Mesodermal cell (in vitro differentiated cells): ENCODE results near the gene HSP90B1. TPM values are rescaled to one million over a fixed set of nuclear protein-coding genes. Genes with fewer than 3 reads are reported as not detected.

ENCODE experiments used
- H3K27ac ChIP-seq: 2 replicates; pipeline ENCODE4 v1.7.0; 2013; ENCODE audit warnings: mild to moderate bottlenecking, low read depth, low read length, moderate library complexity; ENCODE audit not compliant: severe bottlenecking
- H3K36me3 ChIP-seq: 2 replicates; pipeline ENCODE4 v1.7.1; 2013; ENCODE audit warnings: mild to moderate bottlenecking, low read length, moderate library complexity; ENCODE audit not compliant: control insufficient read depth, insufficient read depth
- H3K4me1 ChIP-seq: one replicate; pipeline ENCODE4 v1.7.1; 2013; ENCODE audit warnings: mild to moderate bottlenecking, low read length; ENCODE audit not compliant: insufficient read depth, control insufficient read depth, poor library complexity, severe bottlenecking
- H3K4me3 ChIP-seq: 2 replicates; pipeline ENCODE4 v1.7.0; 2013; ENCODE audit warnings: low read length, control low read depth, mild to moderate bottlenecking; ENCODE audit not compliant: insufficient read depth, poor library complexity, severe bottlenecking; ENCODE audit errors: extremely low read depth
- H3K9me3 ChIP-seq: 2 replicates; pipeline ENCODE4 v1.7.1; 2013; ENCODE audit warnings: mild to moderate bottlenecking, low read length, moderate library complexity; ENCODE audit not compliant: control insufficient read depth
- WGBS, 2 experiments: methylation state at CpG; one replicate each; pipeline ENCODE4 v1.1.5; 2013; ENCODE audit warnings: missing lambda C conversion rate in 2 of 2; ENCODE audit not compliant: insufficient coverage in 2 of 2; 5-methylcytosine and 5-hydroxymethylcytosine counted together
- polyA plus RNA-seq, 2 experiments: library from polyadenylated mRNA; stranded (reverse); fragments of 50-300 nt; gene quantifications; one replicate each; pipeline ENCODE4 v1.2.3, GENCODE V29; 2013

HSP90B1 gene
- 1,475 TPM for polyA plus RNA-seq (2013, experiment 1 of 2)
- 1,549 TPM for polyA plus RNA-seq (2013, experiment 2 of 2)

DNA sequence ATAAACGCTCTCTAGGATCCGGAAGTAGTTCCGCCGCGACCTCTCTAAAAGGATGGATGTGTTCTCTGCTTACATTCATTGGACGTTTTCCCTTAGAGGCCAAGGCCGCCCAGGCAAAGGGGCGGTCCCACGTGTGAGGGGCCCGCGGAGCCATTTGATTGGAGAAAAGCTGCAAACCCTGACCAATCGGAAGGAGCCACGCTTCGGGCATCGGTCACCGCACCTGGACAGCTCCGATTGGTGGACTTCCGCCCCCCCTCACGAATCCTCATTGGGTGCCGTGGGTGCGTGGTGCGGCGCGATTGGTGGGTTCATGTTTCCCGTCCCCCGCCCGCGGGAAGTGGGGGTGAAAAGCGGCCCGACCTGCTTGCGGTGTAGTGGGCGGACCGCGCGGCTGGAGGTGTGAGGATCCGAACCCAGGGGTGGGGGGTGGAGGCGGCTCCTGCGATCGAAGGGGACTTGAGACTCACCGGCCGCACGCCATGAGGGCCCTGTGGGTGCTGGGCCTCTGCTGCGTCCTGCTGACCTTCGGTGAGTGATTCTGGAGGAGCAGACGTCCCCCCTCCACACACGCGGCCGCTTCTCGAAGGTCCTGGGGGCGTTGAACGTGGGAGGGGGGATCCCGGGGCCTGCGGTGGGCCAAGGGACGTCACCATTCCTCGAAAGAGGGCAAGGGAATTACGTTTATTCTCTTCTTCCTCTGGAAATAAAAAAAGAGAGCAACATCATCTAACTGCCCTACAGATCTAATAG is at the start of gene HSP90B1:
HSP90B1 (plus strand) TSS at position 377 of the 753 bp plus-strand sequence; CDS start at position 483, 106 bp downstream.
- H3K4me1 ChIP-seq: peaks cover 10% of the 10 kb centered on the region
- H3K9me3 ChIP-seq: no peaks in the 10 kb centered on the region
- peak within 1 kb of the TSS; percentile 96 for H3K27ac ChIP-seq
- WGBS, 2 experiments: 0% methylated on average over 43 to 46 of the region's 56 CpGs
- H3K36me3 ChIP-seq: peaks cover 39% of the 10 kb centered on the region
- H3K4me3 ChIP-seq: peak within 1 kb of the TSS; percentile 95

DNA sequence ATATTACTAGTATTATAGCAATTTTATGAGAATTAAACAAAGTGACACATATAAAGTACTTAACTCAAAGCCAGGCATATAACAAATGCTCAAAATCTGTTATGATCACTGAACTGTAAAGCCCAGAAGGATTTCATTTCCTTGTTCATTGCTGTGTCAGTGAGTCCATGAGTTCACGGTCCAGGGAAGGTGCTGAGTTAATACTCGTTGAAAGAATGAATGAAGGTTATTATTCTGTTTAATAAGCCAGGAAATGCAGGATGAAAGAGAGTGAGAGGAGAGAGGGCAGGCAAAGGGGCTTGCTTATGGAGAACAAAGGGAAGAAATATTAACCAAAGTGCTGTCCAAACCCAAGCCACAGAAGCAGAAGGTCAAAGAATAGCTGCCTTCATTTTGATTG is 48.9 kb upstream of the HSP90B1 start:
- H3K27ac ChIP-seq: no peak overlapping the region
- 93 to 97% methylated on average over 2 of the region's 2 CpGs for WGBS, 2 experiments
- H3K9me3 ChIP-seq: no peaks in the 10 kb centered on the region
- no peak overlapping the region for H3K4me3 ChIP-seq
- no peaks in the 10 kb centered on the region for H3K36me3 ChIP-seq
- peaks cover 9% of the 10 kb centered on the region for H3K4me1 ChIP-seq

- no peaks in the 10 kb centered on the region for H3K36me3 ChIP-seq
- 50% methylated on average over 1 of the region's 2 CpGs; no CpG with 5 or more reads in 1 of the 2 experiments for WGBS, 2 experiments
- no peak overlapping the region for H3K4me3 ChIP-seq
- H3K27ac ChIP-seq: no peak overlapping the region
- H3K4me1 ChIP-seq: peaks cover 9% of the 10 kb centered on the region
- H3K9me3 ChIP-seq: no peaks in the 10 kb centered on the region
Measured at GRCh38 chr12:103882861-103883596, 47.2 kb upstream of the HSP90B1 start.

DNA sequence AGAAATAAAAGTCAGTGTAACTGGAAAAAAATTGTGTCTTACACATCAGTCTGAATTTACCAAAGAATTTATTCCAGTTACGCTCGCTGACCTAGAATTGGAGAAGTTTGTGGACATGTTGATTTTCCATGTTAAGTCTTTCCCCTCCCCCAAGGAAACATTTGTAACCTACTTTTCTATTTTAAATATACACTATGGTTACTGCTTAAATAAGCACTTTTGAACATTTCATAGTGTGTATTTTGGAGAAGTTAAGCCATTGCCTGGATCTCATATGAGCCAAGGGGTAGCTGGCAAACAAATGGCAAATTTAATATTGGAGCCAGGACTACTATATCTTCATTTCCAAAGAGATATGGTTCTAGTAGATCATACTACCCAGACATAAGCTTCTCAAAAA is 46.3 kb upstream of the HSP90B1 start:
- Histone ChIP-seq H3K9me3 (no peaks in the 10 kb centered on the region), H3K4me3 (no peak overlapping the region), H3K27ac (no peak overlapping the region), H3K4me1 (peaks cover 9% of the 10 kb centered on the region), H3K36me3 (no peaks in the 10 kb centered on the region)
- no CpG with 5 or more reads among the region's 2 CpGs for WGBS, 2 experiments

GRCh38 chr12:103884316-103884715 is 45.9 kb upstream of the HSP90B1 start:
- no peak overlapping the region for H3K4me3 ChIP-seq
- peaks cover 9% of the 10 kb centered on the region for H3K4me1 ChIP-seq
- H3K36me3 ChIP-seq: no peaks in the 10 kb centered on the region
- no peak overlapping the region for H3K27ac ChIP-seq
- H3K9me3 ChIP-seq: no peaks in the 10 kb centered on the region
- WGBS, 2 experiments: 44 to 75% methylated on average over 1 of the region's 4 CpGs

- Histone ChIP-seq H3K27ac (no peak overlapping the region), H3K9me3 (no peaks in the 10 kb centered on the region), H3K36me3 (no peaks in the 10 kb centered on the region), H3K4me1 (peaks cover 4% of the 10 kb centered on the region), H3K4me3 (no peak overlapping the region)
- WGBS, 2 experiments: 23 to 67% methylated on average over 2 of the region's 4 CpGs
Measured at GRCh38 chr12:103886195-103886797, 43.9 kb upstream of the HSP90B1 start.

GRCh38 chr12:103887738-103888137 is 42.5 kb upstream of the HSP90B1 start:
- Histone ChIP-seq H3K4me3 (no peak overlapping the region), H3K9me3 (no peaks in the 10 kb centered on the region), H3K27ac (no peak overlapping the region), H3K36me3 (no peaks in the 10 kb centered on the region), H3K4me1 (peaks cover 4% of the 10 kb centered on the region)
- no CpG with 5 or more reads among the region's 1 CpG for WGBS, 2 experiments

DNA sequence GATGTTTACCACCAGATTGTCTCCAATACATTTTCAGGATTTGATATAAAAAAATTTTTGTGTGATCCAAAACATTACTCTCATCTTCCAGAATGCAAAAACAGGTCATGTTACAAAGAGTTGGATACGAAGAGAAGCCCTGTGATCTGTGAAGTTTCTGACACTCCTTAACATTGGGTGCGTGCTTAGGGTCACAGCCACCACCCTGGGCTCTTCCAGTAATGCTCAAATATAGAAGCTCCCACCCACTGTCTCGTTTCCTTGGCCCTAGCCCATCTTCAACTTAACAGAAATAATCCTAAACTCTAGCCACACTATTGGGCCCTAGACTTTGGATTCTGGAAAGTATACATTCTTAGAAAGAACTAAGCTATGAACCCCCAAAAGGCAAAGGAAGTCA is 32.9 kb upstream of the HSP90B1 start:
- 50 to 100% methylated on average over 1 to 2 of the region's 3 CpGs for WGBS, 2 experiments
- no peaks in the 10 kb centered on the region for H3K9me3 ChIP-seq
- no peak overlapping the region for H3K4me3 ChIP-seq
- no peaks in the 10 kb centered on the region for H3K4me1 ChIP-seq
- no peak overlapping the region for H3K27ac ChIP-seq
- H3K36me3 ChIP-seq: no peaks in the 10 kb centered on the region

DNA sequence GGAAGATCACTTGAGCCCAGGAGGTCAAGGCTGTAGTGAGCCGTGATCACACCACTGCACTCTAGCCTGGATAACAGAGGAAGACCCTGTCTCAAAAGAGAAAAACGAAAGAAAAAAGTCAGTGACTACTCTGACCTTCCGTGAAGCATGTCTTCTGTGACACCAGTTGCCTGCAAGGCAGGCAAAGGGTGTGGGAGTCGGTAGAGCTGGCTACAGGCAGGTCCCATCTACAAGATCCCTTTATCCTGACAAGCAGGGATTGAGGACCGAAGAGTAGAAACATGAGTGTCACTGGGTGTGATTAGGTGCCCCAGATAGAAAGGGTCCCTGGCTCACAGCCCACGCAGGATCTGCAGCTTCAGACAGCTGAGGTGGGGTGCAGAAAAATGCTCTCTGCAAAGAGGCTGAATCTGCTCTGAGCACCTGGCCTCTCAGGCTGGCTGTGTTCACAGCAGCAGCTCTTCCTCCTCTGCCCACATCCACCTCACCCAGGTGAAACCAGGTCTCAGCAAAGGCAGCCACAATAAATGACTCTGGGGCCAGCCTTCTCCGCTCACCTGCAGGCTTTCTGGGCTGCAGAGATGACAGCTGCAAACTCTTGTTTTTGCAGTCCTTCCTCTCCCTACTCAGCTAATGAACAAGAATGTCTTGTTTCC is 28.6 kb upstream of the HSP90B1 start:
- no peaks in the 10 kb centered on the region for H3K36me3 ChIP-seq
- H3K9me3 ChIP-seq: no peaks in the 10 kb centered on the region
- 67 to 69% methylated on average over 6 of the region's 7 CpGs for WGBS, 2 experiments
- no peaks in the 10 kb centered on the region for H3K4me1 ChIP-seq
- no peak overlapping the region for H3K4me3 ChIP-seq
- no peak overlapping the region for H3K27ac ChIP-seq

DNA sequence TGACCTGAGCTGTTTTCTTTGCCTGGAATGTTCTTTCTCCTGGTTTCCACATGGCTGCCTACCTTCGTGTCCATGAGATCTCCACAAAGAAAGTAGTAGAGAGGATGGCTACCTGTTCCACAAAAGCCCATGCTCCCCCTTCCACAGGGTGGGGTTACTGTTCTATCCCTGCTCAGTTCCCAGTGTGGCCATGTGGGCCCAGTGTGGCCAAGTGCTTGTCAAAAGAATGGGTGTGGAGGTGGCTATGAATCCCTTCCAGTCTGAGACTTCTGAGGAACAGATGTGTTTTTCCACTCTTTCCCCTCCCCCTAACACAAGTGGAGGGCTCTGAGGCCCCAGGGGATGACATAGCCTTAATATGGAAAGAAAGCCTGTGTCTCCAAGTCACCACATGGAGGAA is 26.2 kb upstream of the HSP90B1 start:
- Histone ChIP-seq H3K36me3 (no peaks in the 10 kb centered on the region), H3K9me3 (no peaks in the 10 kb centered on the region), H3K4me1 (peaks cover 5% of the 10 kb centered on the region), H3K4me3 (no peak overlapping the region), H3K27ac (no peak overlapping the region)
- 80% methylated on average over 1 of the region's 1 CpG; no CpG with 5 or more reads in 1 of the 2 experiments for WGBS, 2 experiments
